ENCODE results near the gene SSC5D.

SSC5D gene

GRCh38 chr19:55462722-55463121 lies 25.5 kb upstream of the SSC5D start:
- no peak overlapping the region for H3K4me3 ChIP-seq (ENCODE audit: low read depth, low read length)
- CTCF ChIA-PET, result interaction anchor here (1.4 to 1.5 kb wide), 2 partner anchors 8 to 41 kb away, joined by 3 to 11 read pairs; no protein-coding TSS in a partner anchor
- POLR2A ChIA-PET, result no interaction called here
- DNase-seq (ENCODE audit: low read depth, low spot score), result no peak
- TF ChIP-seq, protein P1, sequence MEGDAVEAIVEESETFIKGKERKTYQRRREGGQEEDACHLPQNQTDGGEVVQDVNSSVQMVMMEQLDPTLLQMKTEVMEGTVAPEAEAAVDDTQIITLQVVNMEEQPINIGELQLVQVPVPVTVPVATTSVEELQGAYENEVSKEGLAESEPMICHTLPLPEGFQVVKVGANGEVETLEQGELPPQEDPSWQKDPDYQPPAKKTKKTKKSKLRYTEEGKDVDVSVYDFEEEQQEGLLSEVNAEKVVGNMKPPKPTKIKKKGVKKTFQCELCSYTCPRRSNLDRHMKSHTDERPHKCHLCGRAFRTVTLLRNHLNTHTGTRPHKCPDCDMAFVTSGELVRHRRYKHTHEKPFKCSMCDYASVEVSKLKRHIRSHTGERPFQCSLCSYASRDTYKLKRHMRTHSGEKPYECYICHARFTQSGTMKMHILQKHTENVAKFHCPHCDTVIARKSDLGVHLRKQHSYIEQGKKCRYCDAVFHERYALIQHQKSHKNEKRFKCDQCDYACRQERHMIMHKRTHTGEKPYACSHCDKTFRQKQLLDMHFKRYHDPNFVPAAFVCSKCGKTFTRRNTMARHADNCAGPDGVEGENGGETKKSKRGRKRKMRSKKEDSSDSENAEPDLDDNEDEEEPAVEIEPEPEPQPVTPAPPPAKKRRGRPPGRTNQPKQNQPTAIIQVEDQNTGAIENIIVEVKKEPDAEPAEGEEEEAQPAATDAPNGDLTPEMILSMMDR (IDR thresholded peaks at IDR 0.05; ENCODE audit: insufficient read depth, low read length, missing control alignments), result no peak

DNA sequence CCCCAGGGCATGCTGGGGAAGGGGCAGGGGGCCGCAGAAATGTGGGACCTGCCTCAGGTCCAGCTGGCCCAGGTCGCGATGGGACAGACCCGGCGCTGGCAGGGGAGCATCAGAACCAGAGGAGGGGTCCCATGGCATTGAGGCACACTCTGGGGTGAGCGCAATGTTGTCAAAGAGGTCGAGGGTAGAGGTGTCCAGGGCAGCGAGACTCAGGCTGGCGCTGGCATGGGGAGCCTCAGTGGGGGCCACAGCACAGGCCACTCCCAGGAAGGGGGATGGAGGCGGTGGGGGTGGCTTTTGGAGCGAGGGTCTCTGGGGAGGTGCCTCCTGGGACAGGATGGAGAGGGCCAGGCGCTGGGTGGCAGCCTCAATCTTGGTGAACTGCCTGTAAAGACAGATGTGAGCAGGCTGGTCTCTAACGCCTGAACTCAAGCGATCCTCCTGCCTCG lies 24.6 kb upstream of the SSC5D start:
- no peak for DNase-seq (ENCODE audit: low read depth, low spot score)
- TF ChIP-seq, protein P1 (IDR thresholded peaks at IDR 0.05; ENCODE audit: insufficient read depth, low read length, missing control alignments), result no peak
- ChIA-PET POLR2A (no interaction called here), CTCF (interaction anchor here (1.4 kb wide), 1 partner anchor 40 kb away, joined by 11 read pairs; no protein-coding TSS in a partner anchor)
- H3K4me3 ChIP-seq (ENCODE audit: low read depth, low read length), result no peak overlapping the region

DNA sequence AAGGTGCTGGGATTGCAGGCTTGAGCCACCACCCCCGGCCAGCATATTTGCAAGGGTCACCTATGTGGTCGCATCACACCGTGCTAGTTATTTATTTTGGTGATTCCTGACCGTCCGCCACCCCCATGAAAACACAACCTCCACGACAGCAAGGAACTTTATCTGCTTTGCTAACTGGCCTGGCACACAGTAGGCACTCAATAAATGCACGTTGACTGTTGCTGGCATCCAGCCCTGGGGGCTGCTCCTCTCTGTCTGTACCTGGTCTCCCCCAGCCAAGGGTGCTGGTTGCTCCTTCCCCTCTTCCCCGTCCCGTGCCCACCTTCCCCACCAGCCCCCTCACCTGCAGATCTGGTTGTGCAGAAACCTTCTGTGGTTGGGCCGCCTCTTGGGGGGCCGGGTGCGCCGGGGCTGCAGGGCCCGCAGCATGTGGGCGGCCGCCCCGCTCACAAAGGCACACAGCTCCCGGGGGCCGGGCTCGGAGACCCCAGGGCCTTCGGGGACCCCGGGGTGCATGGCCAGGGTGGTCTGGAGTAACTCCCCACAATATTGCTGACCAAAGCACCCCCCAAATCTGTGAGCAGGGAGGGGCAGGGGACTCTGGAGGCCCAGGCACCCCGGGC lies 24.1 kb upstream of the SSC5D start:
- no peak for DNase-seq (ENCODE audit: low read depth, low spot score)
- CTCF ChIA-PET, result no interaction called here
- TF ChIP-seq, protein P1 (IDR thresholded peaks at IDR 0.05; ENCODE audit: insufficient read depth, low read length, missing control alignments), result no peak
- POLR2A ChIA-PET, result no interaction called here
- H3K4me3 ChIP-seq (ENCODE audit: low read depth, low read length), result no peak overlapping the region

DNA sequence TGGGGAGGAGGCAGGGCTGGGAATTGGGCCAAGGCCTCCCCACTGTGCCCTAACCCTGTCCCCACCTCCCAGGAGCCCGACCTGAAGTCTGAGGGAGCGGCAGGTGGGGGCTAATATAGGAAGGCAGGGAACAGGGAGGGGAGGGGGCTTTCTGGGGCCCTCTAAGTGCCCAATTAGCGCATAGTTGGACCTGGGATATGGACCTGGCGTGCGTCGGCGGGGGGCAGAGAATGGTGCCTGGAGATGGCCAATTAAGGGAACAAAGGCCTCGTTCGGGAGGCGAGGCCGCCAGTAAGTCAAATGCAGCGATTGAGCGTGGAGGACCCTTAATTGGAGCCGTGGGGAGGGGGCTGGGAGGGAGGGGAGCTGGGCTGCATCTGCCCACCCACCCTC lies 23.6 kb upstream of the SSC5D start, which contains the start of gene C19orf85:
Gene C19orf85, minus strand, starts transcription at position 90 of the 393 bp plus-strand sequence. CDS start 197 bp downstream, outside the sequence.
- no peak for DNase-seq (ENCODE audit: low read depth, low spot score)
- H3K4me3 ChIP-seq (ENCODE audit: low read depth, low read length), result no peak within 1 kb of the TSS
- TF ChIP-seq, protein P1 (IDR thresholded peaks at IDR 0.05; ENCODE audit: insufficient read depth, low read length, missing control alignments), result no peak
- ChIA-PET POLR2A (no interaction called here), CTCF (no interaction called here)

DNA sequence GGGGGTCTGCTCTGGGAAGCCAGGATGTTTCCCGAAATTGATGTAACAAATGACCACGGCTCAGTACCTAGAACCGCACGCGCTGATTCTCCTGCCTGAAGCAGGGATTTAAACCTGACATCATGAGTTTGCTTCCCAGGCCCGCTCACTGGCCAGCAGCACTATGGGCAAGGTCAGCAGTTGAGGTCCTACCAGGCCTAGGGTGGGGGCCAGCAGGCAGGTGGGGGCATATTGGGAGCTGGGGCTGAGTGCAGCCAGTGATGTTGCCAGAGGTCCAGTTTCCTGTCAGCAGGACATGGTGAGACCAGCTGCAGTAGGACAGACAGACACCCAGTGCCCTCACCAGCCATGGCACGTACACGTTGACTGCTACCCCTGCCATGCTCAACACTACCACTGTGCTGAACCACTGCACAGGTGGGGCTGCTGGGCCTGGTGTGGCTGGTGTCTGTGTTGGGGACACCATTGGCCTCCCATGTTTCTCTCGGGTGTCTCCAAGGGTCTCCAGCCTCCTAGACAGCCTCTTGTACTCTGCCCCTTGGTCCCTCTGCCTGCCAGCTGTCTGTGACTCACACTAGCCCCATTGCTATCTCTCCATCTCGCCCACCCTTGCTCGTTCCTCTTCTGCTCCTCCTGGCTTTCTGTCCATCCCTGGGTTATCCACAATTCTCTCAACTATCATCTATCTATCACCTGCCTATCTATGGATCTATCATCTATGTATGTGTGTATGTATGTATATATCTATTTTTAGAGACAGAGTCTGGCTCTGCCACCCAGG lies 22.6 kb upstream of the SSC5D start:
- ChIA-PET CTCF (interaction anchor here (2.8 to 4.5 kb wide), 5 partner anchors 12 to 160 kb away, joined by 18 to 241 read pairs (median 90); partner anchors contain the start of genes NAT14, SSC5D, ZNF628 and ZNF784), POLR2A (no interaction called here)
- no peak overlapping the region for H3K4me3 ChIP-seq (ENCODE audit: low read depth, low read length)
- DNase-seq (ENCODE audit: low read depth, low spot score), result no peak
- TF ChIP-seq, protein P1 (IDR thresholded peaks at IDR 0.05; ENCODE audit: insufficient read depth, low read length, missing control alignments), result no peak

GRCh38 chr19:55466241-55466614 lies 22.0 kb upstream of the SSC5D start:
- DNase-seq (ENCODE audit: low read depth, low spot score), result no peak
- POLR2A ChIA-PET, result no interaction called here
- CTCF ChIA-PET, result interaction anchor here (2.3 to 4.5 kb wide), 7 partner anchors 11 to 324 kb away, joined by 18 to 241 read pairs (median 26); partner anchors contain the start of genes NAT14, SSC5D, ZNF628 and ZNF784
- no peak overlapping the region for H3K4me3 ChIP-seq (ENCODE audit: low read depth, low read length)
- TF ChIP-seq, protein P1 (IDR thresholded peaks at IDR 0.05; ENCODE audit: insufficient read depth, low read length, missing control alignments), result no peak

All from AG04449 (cell line).